Osteocyte (in vitro differentiated cells): ENCODE measurements around the gene CHEK2. TPM values are rescaled to one million over a fixed set of nuclear protein-coding genes. Genes with fewer than 3 reads are reported as not detected.
"Not testable (repeated sequence)": the region's sequence is repeated elsewhere in the genome, so short reads cannot be mapped to it uniquely, and the experiment has no call there.

ENCODE experiments used
- DNase-seq: peaks from one replicate; pipeline ENCODE4 v3.0.0; 2021; ENCODE audit warnings: mixed read lengths; ENCODE audit not compliant: unreplicated experiment; ENCODE audit errors: extremely low spot score
- H3K27ac Mint-ChIP-seq: one replicate; pipeline ENCODE4 v1.8.0; 2021; ENCODE audit warnings: mild to moderate bottlenecking, mixed read lengths; ENCODE audit not compliant: unreplicated experiment
- H3K27me3 Mint-ChIP-seq: one replicate; pipeline ENCODE4 v1.8.0; 2021; ENCODE audit warnings: mixed read lengths; ENCODE audit not compliant: unreplicated experiment
- H3K36me3 Mint-ChIP-seq: one replicate; pipeline ENCODE4 v1.8.0; 2021; ENCODE audit warnings: mixed read lengths; ENCODE audit not compliant: unreplicated experiment
- H3K4me1 Mint-ChIP-seq: one replicate; pipeline ENCODE4 v1.8.0; 2021; ENCODE audit warnings: mixed read lengths; ENCODE audit not compliant: unreplicated experiment
- H3K4me3 Mint-ChIP-seq: one replicate; pipeline ENCODE4 v1.8.0; 2021; ENCODE audit warnings: mild to moderate bottlenecking, moderate library complexity, mixed read lengths; ENCODE audit not compliant: unreplicated experiment
- H3K9me3 Mint-ChIP-seq: one replicate; pipeline ENCODE4 v1.8.0; 2021; ENCODE audit warnings: mixed read lengths; ENCODE audit not compliant: unreplicated experiment
- total RNA-seq: library from RNA; stranded (reverse); gene quantifications from 2 replicates; pipeline ENCODE4 v1.2.1, GENCODE V29; 2021
- TF ChIP-seq, protein P1 (sequence below): fragments of 200-600 bp; sonication (generic); IDR thresholded peaks from 2 replicates; pipeline ENCODE4 v1.5.0; 2021; ENCODE audit warnings: antibody characterized with exemption, mild to moderate bottlenecking, moderate library complexity

CHEK2 gene
- total RNA-seq, 1 donor from 2014 or later: 9.9 TPM

DNA sequence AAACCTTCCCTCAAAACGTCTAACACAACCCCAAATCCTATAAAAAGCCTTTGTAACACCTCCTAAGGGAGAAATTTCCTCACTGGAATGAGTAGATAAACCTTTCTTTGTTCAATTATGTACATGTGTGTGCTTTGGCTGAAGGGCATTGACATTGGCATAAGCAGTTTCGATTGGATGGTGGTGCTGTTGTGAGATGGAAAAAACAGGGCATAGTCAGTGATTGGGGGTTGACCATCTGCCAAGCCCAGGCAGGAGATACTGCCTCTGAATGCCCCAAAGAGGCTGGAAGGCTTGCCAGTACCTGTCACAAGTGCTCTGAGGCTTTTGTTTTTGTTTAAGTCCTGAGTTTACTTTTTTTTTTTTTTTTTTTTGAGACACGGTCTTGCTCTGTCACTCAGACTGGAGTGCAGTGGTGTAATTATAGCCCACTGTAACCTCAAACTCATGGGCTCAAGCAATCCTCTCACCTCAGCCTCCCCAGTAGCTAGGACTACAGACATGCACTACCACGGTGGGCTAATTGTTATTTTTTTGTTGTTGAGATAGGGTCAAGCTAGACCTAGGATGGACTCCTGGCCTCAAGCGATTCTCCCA is 29.7 kb upstream of the CHEK2 start:
- Mint-ChIP-seq H3K27me3 (no peaks in the 10 kb centered on the region), H3K36me3 (peaks cover 11% of the 10 kb centered on the region), H3K9me3 (no peaks in the 10 kb centered on the region), H3K4me3 (no peak overlapping the region), H3K27ac (no peak overlapping the region), H3K4me1 (peaks cover 20% of the 10 kb centered on the region)
- no peak for DNase-seq
- TF ChIP-seq, protein P1, sequence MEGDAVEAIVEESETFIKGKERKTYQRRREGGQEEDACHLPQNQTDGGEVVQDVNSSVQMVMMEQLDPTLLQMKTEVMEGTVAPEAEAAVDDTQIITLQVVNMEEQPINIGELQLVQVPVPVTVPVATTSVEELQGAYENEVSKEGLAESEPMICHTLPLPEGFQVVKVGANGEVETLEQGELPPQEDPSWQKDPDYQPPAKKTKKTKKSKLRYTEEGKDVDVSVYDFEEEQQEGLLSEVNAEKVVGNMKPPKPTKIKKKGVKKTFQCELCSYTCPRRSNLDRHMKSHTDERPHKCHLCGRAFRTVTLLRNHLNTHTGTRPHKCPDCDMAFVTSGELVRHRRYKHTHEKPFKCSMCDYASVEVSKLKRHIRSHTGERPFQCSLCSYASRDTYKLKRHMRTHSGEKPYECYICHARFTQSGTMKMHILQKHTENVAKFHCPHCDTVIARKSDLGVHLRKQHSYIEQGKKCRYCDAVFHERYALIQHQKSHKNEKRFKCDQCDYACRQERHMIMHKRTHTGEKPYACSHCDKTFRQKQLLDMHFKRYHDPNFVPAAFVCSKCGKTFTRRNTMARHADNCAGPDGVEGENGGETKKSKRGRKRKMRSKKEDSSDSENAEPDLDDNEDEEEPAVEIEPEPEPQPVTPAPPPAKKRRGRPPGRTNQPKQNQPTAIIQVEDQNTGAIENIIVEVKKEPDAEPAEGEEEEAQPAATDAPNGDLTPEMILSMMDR: no peak

DNA sequence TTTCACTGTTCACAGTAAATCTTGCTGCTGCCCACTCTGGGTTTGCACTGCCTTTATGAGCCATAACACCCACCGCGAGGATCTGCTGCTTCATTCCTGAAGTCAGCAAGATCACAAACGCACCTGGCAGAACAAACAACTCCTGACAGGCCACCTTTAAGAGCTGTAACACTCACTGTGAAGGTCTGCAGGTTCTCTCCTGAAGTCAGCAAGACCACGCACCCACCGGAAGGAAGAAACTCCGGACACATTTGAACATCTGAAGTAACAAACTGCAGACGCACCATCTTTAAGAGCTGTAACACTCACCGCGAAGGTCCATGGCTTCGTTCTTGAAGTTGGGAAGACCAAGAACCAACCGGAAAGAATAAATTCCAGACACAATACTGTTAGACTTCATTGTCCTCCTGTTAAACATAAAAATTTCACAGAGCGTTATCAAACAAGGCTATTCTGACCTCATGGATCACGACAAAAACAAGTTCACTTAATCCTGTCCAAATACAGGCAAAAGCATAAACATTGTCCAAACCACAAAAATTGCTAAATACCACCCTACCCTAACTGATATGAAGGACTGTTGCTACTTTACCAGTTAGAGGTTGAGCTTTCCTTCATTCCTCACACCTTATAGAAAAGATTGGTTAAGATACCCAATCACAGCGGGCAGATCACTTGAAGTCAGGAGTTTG is 27.9 kb upstream of the CHEK2 start:
- peaks cover 15% of the 10 kb centered on the region for H3K4me1 Mint-ChIP-seq
- no peaks in the 10 kb centered on the region for H3K9me3 Mint-ChIP-seq
- H3K27me3 Mint-ChIP-seq: no peaks in the 10 kb centered on the region
- DNase-seq: no peak
- no peak overlapping the region for H3K4me3 Mint-ChIP-seq
- TF ChIP-seq, protein P1: no peak
- H3K36me3 Mint-ChIP-seq: peaks cover 6% of the 10 kb centered on the region
- H3K27ac Mint-ChIP-seq: no peak overlapping the region

DNA sequence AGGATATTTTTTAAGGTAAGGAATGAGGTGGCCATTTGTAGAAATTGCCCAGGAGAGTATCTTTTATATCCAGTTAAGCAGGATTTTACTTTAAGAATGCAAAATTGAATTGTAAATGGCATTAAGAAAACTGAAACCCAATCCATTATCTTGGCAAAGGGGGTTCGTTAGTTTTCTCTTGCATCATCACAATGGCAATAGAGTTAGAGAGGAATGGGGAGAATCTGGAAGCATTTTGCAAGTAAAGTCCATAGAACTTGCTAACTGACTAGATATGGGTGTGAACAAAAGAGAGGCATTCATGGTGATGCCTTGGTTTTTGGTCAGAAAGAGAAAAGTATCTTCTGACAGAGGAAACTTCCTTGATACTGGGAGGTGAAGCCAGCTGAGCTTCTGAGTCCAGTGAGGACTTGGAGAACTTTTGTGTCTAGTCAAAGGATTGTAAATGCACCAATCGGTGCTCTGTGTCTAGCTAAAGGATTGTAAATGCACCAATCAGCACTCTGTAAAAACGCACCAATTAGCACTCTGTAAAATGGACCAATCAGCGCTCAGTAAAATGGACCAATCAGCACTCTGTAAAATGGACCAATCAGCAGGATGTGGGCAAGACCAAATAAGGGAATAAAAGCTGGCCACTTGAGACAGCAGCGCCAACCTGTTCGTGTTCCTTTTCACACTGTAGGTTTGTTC is 27.2 kb upstream of the CHEK2 start:
- Mint-ChIP-seq H3K9me3 (no peaks in the 10 kb centered on the region), H3K36me3 (peaks cover 4% of the 10 kb centered on the region), H3K27ac (no peak overlapping the region), H3K4me1 (peaks cover 9% of the 10 kb centered on the region), H3K27me3 (no peaks in the 10 kb centered on the region), H3K4me3 (no peak overlapping the region)
- TF ChIP-seq, protein P1: no peak
- no peak for DNase-seq

DNA sequence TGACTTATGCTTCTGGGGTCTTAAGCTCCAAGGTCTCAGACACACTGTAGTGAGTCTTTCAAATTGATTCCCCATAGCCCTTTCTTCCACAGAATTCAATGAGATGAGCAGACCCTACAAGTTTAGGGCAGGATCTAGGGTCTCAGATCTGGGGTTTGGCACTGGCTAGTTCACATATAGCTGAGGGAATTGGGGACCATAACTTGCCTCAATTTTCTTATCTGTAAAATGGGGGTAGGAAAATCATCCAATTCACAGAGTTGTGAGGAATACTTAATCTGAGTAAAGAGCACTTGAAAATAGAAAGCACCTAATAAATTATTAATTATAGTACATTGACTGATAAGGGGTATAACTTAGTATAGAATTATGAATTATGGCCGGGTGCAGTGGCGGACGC is 25.0 kb upstream of the CHEK2 start:
- no peak overlapping the region for H3K4me3 Mint-ChIP-seq
- H3K9me3 Mint-ChIP-seq: no peaks in the 10 kb centered on the region
- DNase-seq: no peak
- TF ChIP-seq, protein P1: no peak
- H3K36me3 Mint-ChIP-seq: no peaks in the 10 kb centered on the region
- no peaks in the 10 kb centered on the region for H3K4me1 Mint-ChIP-seq
- H3K27ac Mint-ChIP-seq: no peak overlapping the region
- H3K27me3 Mint-ChIP-seq: no peaks in the 10 kb centered on the region

DNA sequence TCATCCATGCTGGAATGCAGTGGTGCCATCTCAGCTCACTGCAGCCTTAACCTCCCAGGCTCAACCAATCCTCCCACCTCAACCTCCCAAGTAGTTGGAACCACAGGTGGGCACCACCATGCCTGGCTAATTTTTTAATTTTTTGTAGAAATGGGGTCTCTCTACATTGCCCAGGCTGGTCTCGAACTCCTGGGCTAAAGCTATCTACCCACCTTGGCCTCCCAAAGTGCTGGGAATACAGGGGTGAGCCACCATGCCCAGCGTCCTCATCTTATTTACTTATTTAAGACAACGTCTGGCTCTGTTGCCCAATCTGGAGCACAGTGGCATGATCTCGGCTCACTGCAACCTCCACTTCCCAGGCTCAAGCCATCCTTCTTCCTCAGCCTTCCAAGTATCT is 20.4 kb upstream of the CHEK2 start:
- H3K27me3 Mint-ChIP-seq, H3K27ac Mint-ChIP-seq, H3K4me3 Mint-ChIP-seq, H3K9me3 Mint-ChIP-seq, DNase-seq, H3K36me3 Mint-ChIP-seq, H3K4me1 Mint-ChIP-seq: not testable (repeated sequence)
